ENCODE results near the gene SERPINE2. TPM values are rescaled to one million over a fixed set of nuclear protein-coding genes. Genes with fewer than 3 reads are reported as not detected.
A peak's percentile ranks its signal among the peaks of the same experiment; 100 is the strongest.

Gene SERPINE2
- total RNA-seq, 1 experiment from 2014 or later: 380 TPM

GRCh38 chr2:223959688-223960087, 79.4 kb downstream of the SERPINE2 start:
- Histone ChIP-seq H3K36me3 (ENCODE audit: insufficient read depth, low read length, poor library complexity, severe bottlenecking) (peaks cover 39% of the 10 kb centered on the region), H3K4me1 (ENCODE audit: insufficient read depth, low read length, poor library complexity, severe bottlenecking) (peaks cover 51% of the 10 kb centered on the region), H3K27ac (ENCODE audit: low read depth, low read length, poor library complexity, severe bottlenecking) (no peak overlapping the region), H3K4me3 (ENCODE audit: low read depth, low read length, poor library complexity, severe bottlenecking) (peak overlapping the region; percentile 11), H3K9me3 (ENCODE audit: low read depth, low read length, poor library complexity, severe bottlenecking) (no peaks in the 10 kb centered on the region), H3K27me3 (replicated peaks; ENCODE audit: insufficient read depth, low read depth, low read length, poor library complexity) (no peaks in the 10 kb centered on the region)
- BruUV-seq (replicated peaks): no TSS peak
- TF ChIP-seq, protein P1, sequence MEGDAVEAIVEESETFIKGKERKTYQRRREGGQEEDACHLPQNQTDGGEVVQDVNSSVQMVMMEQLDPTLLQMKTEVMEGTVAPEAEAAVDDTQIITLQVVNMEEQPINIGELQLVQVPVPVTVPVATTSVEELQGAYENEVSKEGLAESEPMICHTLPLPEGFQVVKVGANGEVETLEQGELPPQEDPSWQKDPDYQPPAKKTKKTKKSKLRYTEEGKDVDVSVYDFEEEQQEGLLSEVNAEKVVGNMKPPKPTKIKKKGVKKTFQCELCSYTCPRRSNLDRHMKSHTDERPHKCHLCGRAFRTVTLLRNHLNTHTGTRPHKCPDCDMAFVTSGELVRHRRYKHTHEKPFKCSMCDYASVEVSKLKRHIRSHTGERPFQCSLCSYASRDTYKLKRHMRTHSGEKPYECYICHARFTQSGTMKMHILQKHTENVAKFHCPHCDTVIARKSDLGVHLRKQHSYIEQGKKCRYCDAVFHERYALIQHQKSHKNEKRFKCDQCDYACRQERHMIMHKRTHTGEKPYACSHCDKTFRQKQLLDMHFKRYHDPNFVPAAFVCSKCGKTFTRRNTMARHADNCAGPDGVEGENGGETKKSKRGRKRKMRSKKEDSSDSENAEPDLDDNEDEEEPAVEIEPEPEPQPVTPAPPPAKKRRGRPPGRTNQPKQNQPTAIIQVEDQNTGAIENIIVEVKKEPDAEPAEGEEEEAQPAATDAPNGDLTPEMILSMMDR (conservative IDR thresholded peaks at IDR 0.05; ENCODE audit: low read depth, low read length): no peak
- TF ChIP-seq EZH2 (IDR thresholded peaks at IDR 0.05; ENCODE audit: borderline replicate concordance, low read depth, low read length, poor library complexity, severe bottlenecking): no peak
- intact Hi-C loops (cut with micrococcal nuclease; ENCODE audit: unreplicated experiment): no loop called here
- POLR2A ChIA-PET (ENCODE audit: low non-redundant PET): no interaction called here
- CTCF ChIA-PET: no interaction called here
- DNase-seq (ENCODE audit: low spot score): peak; percentile 57

- H3K27ac ChIP-seq (ENCODE audit: low read depth, low read length, poor library complexity, severe bottlenecking): peak within 1 kb of the TSS; percentile 93
- no TSS peak for BruUV-seq (replicated peaks)
- H3K9me3 ChIP-seq (ENCODE audit: low read depth, low read length, poor library complexity, severe bottlenecking): no peaks in the 10 kb centered on the region
- H3K4me3 ChIP-seq (ENCODE audit: low read depth, low read length, poor library complexity, severe bottlenecking): peak within 1 kb of the TSS; percentile 88
- peaks cover 48% of the 10 kb centered on the region for H3K4me1 ChIP-seq (ENCODE audit: insufficient read depth, low read length, poor library complexity, severe bottlenecking)
- TF ChIP-seq, protein P1 (conservative IDR thresholded peaks at IDR 0.05; ENCODE audit: low read depth, low read length): no peak
- intact Hi-C loops (cut with micrococcal nuclease; ENCODE audit: unreplicated experiment): no loop called here
- CTCF ChIA-PET: no interaction called here
- POLR2A ChIA-PET (ENCODE audit: low non-redundant PET): no interaction called here
- H3K36me3 ChIP-seq (ENCODE audit: insufficient read depth, low read length, poor library complexity, severe bottlenecking): peaks cover 24% of the 10 kb centered on the region
- DNase-seq (ENCODE audit: low spot score): peak; percentile 98
- H3K27me3 ChIP-seq (replicated peaks; ENCODE audit: insufficient read depth, low read depth, low read length, poor library complexity): no peaks in the 10 kb centered on the region
Measured at GRCh38 chr2:223957092-223957851, 81.8 kb downstream of the SERPINE2 start, which contains the start of gene MRPL44. Gene MRPL44, plus strand, starts transcription at chr2:223957463. Its CDS starts 10 bp downstream, at chr2:223957473.

GRCh38 chr2:223956300-223956699, 82.8 kb downstream of the SERPINE2 start:
- no peak overlapping the region for H3K4me3 ChIP-seq (ENCODE audit: low read depth, low read length, poor library complexity, severe bottlenecking)
- no peak for DNase-seq (ENCODE audit: low spot score)
- H3K9me3 ChIP-seq (ENCODE audit: low read depth, low read length, poor library complexity, severe bottlenecking): no peaks in the 10 kb centered on the region
- no peaks in the 10 kb centered on the region for H3K27me3 ChIP-seq (replicated peaks; ENCODE audit: insufficient read depth, low read depth, low read length, poor library complexity)
- POLR2A ChIA-PET (ENCODE audit: low non-redundant PET): no interaction called here
- BruUV-seq (replicated peaks): no TSS peak
- no peak overlapping the region for H3K27ac ChIP-seq (ENCODE audit: low read depth, low read length, poor library complexity, severe bottlenecking)
- no peak for TF ChIP-seq EZH2 (IDR thresholded peaks at IDR 0.05; ENCODE audit: borderline replicate concordance, low read depth, low read length, poor library complexity, severe bottlenecking)
- TF ChIP-seq, protein P1 (conservative IDR thresholded peaks at IDR 0.05; ENCODE audit: low read depth, low read length): no peak
- H3K36me3 ChIP-seq (ENCODE audit: insufficient read depth, low read length, poor library complexity, severe bottlenecking): peaks cover 17% of the 10 kb centered on the region
- intact Hi-C loops (cut with micrococcal nuclease; ENCODE audit: unreplicated experiment): no loop called here
- H3K4me1 ChIP-seq (ENCODE audit: insufficient read depth, low read length, poor library complexity, severe bottlenecking): peaks cover 49% of the 10 kb centered on the region
- CTCF ChIA-PET: no interaction called here

All from A673 (cell line).